Activated CD8-positive, alpha-beta memory T cell treated with anti-CD3 and anti-CD28 coated beads for 4 hours (primary cell): ENCODE data around the gene NOS1AP.

Experiments used
- DNase-seq, 2 donors: peaks; one replicate each; pipeline ENCODE4 v3.0.0-alpha.2; 2020; ENCODE audit warnings: low read depth in 2 of 2

The NOS1AP gene

DNA sequence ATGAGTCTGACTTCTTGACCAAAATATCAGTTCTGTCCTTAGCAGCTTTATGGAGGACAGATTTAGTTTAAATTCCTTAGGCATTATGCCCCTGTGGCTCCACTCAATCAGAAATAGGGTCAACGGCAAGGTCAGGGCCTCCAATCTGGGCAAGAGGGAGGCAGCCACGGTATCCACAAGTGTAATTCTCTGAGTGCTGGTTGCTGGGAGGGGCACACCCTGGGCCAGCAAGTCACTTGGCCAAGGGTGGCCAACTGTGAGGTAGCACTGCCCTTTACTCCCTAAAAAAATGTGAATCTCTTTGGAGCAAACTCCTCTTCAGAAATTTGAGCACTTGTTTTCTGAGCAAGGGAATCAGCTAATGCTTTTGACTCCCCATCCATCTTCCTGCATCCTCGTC, 294.3 kb downstream of the NOS1AP start:
- DNase-seq: no peak

DNA sequence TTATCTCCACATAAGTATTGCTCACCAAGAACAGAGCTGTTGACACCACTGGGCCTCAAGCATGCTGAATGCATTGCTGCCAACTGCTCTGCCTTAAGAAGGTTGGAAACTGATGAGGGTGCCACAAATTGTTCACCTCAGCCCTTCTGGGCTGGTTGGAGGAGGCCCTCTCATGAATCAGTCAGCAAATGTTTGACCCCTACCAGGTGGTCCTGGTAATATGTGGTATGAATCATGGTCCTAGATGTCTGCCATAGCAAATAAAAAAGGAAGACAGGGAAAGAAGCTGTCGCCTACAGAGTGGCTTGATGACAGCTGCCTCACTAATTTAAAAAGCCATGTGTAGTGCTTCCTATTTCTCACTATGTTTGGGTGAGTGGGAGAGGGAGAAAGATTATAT, 295.0 kb downstream of the NOS1AP start:
- DNase-seq: no peak

DNA sequence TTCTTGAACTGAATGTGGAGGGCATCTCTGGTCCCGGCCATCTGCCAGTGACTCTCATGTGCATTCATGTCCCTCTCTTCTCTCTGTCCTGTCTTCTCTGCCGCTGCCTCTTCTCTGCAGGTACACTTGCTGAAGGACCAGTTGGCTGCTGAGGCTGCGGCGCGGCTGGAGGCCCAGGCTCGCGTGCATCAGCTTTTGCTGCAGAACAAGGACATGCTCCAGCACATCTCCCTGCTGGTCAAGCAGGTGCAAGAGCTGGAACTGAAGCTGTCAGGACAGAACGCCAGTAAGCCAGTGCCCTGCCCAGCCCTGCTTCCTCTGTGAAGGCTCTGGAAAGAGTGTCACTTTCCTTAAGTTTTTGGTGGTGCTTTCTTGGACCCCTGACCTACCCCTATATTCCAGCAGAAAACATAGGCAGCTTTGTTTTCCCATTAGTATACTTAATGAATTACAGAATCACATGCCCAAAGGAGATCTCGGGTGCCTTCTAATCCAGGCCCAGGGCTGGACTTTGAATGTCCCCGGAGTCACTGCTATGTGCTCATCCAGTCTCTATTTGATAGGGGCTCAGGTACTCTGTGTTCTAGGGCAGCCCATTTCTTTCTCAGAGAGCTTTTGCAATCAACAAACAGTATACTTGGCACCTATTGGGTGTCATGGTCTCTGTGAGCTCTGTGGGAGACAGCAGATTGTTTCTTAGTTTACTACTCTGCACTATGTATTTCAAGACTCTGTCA, 296.0 kb downstream of the NOS1AP start:
- no peak for DNase-seq

DNA sequence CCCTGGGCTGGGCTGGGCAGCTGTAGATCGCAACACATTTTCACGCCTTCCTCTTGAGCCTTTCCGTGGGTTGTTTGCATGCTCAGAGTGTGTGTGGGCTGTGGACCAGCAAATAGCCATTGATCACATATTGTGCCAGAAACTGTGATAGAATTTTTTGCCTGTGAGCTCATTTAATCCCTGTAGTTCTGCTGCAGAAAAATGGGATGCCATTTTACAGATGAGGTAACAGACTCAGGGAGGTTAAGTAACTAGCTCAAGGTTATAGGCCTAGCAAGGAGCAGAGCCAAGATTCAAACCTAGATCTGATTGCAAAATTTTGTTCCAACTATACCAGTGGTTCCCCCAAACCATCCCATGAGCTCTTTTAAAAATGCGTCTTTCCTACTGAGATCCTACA, 296.7 kb downstream of the NOS1AP start:
- DNase-seq: no peak

DNA sequence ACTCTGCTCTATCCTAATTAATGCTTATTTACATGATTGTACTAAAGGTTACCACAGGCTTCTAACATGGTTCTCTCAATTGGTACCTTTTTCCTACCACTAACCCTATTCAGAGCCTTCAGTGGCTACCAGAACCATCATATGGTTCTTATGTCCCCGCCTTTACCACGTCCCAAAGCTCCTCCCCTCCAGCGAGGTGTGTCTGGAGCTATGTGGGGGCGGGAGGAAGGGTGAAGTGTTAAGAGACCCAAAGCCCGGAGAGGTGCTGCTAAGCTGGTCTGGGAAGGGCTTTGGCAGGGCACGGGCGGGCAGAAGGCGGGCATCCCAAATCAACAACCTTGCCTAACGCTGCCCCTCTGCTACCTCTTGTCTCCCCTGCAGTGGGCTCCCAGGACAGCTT, 297.2 kb downstream of the NOS1AP start:
- no peak for DNase-seq

DNA sequence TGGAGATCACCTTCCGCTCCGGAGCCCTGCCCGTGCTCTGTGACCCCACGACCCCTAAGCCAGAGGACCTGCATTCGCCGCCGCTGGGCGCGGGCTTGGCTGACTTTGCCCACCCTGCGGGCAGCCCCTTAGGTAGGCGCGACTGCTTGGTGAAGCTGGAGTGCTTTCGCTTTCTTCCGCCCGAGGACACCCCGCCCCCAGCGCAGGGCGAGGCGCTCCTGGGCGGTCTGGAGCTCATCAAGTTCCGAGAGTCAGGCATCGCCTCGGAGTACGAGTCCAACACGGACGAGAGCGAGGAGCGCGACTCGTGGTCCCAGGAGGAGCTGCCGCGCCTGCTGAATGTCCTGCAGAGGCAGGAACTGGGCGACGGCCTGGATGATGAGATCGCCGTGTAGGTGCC, 297.6 kb downstream of the NOS1AP start:
- no peak for DNase-seq

DNA sequence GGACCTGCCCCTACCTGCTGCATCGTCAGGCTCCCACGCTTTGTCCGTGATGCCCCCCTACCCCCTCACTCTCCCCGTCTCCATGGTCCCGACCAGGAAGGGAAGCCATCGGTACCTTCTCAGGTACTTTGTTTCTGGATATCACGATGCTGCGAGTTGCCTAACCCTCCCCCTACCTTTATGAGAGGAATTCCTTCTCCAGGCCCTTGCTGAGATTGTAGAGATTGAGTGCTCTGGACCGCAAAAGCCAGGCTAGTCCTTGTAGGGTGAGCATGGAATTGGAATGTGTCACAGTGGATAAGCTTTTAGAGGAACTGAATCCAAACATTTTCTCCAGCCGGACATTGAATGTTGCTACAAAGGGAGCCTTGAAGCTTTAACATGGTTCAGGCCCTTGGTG, 298.3 kb downstream of the NOS1AP start:
- DNase-seq: no peak

DNA sequence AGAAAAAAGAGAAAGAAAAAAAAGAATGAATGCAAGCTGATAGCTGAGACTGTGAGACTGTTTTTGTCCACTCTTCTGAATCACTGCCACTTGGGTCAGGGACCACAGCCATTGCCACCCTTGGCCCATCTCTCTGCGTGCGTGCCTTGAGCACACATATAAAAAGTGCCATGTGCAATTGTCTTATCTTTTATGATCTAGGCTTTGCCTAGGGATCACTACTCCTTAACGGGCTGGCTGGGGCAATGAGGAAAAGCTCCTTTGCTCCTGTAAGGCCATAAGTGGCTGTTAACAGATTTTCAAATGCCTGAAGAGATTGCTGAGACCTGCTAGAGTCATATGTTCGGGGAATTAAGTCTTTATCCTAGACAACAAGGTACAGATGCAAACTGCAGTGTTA, 299.0 kb downstream of the NOS1AP start:
- DNase-seq: no peak

DNA sequence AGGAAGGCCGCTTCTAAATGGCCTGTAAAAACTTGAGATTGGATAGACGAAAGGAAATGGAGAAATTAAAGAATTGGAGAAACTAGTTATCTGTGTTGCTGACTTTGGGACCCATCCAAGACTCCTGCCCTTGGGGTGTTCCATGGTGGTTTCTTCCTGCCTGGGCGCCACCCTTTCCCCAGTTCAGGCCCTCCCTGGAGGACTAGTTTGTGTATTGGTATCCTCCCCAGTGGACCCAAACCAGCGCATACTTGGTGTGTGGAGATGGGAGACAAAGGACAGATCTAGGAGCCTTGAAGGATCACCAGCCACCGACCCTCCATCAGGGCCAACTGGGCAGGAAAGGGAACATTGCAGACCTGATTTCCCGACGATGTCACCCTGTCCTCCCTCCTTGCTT, 300.1 kb downstream of the NOS1AP start:
- DNase-seq: no peak

DNA sequence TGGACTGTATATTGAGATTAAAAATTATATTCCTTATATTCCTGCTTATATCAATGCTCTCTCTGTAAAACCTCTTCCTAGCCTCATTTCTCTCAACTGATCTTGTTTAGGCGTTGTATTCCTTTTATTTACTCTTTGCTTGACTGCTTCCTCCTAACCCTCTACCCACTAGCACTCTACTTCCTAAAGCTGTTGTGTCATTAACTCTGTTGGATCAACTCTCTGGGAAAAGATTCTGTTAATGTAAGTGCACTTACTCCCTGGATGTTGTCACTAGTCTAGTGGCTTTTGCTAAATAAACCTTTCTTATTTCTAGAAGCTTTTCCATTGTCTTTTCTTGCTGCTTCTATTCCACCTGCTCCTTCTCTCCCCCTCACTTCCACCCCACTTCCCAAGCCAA, 300.7 kb downstream of the NOS1AP start:
- DNase-seq: no peak

DNA sequence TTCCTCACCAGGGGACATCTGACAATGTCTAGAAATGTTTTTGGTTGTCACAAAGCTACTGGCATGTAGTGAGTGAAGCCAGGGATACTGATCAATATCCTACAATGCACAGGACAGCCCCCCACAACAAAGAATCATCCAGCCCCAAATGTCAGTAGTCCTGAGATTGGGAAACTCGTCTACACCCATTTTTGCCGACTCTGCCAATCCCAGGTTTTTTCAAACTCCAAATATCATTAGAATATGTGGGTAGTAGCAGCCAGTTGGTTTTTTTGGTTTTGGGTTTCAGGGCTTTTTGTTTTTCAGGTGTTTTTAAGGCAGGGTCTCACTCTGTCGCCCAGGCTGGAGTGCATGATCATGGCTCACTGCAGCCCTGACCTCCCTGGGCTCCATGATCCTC, 301.2 kb downstream of the NOS1AP start:
- no peak for DNase-seq

DNA sequence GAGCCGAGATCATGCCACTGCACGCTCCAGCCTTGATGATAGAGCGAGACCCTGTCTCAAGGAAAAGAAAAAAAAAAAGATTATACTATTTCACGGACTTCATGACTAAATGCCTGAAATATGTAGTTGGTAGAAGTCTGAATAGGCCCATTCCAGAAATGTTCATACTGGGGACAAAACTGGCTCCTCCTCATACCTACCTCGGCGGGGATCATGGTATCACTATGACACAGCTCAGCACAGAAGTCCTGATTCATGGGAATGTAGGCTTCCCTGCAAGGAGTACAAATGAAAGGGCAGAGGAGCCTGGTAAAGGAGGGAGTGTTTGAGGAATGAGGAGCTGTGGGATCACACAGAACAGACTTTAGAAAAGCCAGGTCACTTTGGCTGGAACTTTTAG, 302.1 kb downstream of the NOS1AP start:
- DNase-seq: no peak

DNA sequence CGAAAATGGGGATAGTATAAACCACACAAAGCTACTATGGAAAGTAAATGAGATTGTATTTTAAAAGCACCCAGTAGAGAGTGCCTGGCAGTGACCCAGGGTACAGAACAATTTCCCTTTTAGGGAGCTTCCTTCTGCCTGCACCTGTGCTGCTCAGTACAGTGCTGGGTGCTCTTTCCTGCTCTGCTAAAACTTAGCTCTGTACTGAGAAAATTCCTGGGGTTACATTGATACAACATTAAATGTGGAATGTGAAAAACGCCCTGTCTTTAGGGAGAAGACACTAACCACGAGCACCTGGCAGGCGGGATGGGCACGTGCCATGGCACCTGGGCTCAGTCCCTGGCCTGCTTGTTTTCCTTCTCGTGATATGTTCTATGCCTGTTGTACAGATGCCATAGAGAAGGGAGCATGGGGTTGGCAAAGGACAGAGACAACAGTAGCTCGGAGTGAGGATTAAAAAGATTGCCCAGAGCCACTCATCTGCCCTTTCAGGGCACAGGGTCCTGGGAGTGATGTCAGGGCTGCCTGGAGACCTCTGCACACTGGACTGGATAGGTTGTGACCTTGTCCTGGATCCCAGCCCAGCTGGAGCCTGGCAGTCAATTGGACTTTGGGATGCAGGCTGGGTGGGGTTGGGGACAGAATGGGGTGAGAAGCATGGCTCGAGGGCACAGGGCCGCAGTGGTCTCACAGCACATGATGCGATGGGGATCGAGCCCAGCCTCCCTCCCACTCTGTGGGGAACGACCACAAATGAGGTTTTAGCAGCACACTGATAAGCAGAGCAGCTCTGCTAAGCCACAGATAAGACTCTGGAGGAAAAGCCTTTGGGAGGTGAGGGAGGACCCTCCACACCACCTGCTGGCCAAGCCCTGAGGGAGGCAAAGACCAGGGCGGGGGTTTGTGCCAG, 302.9 kb downstream of the NOS1AP start:
- DNase-seq: no peak

DNA sequence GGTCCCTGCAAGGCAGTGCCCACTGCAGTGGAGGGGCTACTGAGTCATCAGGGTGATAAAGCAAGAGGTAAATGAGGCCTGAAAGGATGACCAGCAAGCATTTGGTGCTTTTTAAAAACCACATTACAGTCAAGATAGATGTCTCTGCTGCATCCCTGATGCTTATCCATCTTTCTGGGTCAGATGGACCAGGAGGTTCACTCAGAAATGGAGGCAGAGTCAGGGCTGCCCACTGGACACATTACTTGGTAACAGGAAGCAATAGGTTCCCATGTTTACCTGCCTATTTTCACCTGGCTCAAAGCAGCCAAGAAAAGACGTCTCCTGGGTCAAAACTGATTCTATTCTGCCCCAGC, 303.6 kb downstream of the NOS1AP start:
- no peak for DNase-seq

DNA sequence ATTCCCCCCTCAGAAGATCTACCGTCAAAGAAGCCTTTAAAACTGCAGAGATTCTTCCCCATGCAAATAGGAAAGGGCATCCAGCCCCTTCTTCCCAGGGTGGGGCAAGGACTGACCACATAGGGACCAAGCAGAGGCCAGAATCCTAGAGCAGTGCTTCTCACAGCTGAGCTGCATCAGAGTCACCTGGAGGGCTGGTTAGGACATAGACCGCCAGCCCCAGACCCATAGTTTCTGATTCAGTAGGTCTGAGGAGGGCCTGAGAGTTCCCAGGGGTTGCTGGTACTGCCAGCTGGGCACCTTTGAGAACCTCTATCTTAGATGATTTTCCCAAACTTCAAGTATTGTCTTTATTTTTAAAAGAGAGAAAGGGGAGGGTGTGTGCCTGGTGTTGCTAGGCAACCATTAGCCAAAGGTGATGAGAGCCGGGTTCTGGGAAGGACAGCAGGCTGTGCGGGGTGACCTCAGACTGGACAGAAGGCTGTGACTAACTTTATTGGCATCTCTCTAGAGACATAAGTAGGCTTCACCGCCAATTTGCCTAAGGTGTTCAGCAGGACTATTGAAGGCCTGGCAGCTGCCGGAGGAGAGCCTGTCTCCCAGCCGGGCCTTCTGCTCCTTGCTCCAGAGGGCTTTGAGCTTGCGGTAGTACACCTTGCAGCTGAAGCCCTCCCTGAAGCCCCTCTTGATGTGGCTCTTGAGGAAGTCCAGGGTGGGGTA, 304.2 kb downstream of the NOS1AP start:
- no peak for DNase-seq

DNA sequence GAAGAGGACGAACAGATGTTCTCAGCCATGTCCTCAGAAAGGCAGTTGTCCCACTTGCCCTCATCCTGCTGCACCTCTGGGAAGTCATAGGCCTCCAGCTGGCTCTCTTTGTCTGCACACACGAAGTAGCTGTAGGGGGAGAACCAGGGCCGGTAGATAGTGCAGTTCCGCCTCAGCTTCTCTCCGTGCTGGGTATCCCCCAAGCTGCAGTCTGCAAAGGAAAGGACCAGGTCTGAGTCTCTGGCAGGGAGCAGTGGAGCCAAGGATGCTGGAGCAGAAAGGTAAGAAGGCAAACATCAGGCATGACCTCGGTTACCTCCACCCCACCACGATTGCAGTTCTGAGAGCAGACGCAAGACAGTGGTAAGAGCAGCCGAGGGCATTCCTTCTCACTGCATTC, 304.9 kb downstream of the NOS1AP start:
- no peak for DNase-seq

DNA sequence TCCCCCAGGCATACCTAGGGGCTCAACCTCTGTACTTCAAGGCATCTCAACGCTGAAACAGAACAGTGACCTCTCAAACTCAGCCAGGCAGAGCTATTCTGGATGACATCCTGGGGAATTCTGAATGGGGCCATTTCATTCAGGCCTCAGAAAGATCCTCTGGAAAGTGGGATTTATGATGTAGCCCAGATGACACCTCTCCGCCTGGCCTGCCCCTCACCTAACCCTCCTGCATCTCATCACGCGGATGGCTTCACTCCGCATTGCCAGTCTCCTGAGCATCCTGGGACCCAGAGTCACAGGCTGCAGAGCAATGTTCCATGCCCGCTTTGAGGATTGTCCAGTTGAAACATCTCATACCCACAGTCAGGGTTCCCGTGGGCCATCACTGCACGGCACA, 306.0 kb downstream of the NOS1AP start:
- no peak for DNase-seq

DNA sequence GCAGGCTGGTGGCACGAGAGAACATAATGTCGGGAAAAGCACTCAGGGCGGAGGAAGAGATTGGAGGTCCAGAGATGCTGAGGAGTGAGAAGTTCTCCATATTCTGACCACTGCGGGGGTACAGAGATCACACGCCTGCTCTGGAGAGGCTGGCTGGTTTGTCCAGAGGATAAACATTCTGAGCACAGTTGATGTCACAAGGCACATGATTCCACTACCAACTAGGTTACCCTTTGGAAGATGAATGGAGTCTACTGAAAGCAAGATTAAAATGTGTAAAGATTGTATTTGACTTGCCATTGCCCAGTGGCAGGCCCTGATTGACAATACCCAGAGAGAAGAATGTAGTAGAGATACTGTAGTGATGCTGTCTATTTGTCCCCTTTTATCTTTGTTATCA, 307.2 kb downstream of the NOS1AP start, which contains the start of gene SPATA46:
Gene SPATA46 (minus strand): TSS at position 164 of the 400 bp plus-strand sequence. CDS start 64 bp downstream, at position 100.
- DNase-seq: no peak

DNA sequence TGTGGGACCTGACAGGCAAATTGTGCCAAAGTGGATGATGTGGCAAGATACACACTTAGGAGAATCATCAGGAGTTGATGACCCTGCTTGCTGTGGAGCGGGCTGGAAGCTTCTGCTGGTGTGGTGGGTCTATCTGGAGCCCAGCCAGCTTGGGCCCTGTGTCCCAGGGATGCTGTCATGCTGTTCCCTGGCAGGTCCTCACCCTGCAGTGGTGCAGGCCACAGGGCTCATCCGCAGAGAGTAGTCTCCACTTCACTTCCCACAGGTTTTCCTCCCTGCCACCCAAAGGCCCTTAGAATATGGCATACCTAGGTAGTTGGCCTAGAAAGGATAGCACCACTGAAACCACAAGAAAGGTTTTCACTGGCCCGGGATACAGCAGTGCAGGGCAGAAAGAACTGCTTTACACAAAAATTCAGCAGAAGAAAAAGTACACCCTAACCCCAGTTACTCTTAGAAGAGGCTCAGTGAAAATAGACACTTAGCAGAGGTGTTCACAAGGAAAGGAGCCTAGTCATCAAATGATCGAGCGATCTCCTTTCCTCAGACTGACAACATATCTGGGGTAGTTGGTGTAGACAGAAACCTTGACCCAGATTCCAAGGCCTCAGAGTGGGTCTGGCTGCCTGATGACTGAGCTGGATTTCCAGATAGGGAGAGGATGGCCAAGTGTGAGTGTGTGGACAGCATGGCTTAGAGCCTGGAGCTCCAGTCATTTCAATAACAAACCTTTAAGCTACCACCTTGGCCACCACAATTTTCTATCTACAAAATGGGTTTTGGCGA, 310.8 kb downstream of the NOS1AP start:
- no peak for DNase-seq

DNA sequence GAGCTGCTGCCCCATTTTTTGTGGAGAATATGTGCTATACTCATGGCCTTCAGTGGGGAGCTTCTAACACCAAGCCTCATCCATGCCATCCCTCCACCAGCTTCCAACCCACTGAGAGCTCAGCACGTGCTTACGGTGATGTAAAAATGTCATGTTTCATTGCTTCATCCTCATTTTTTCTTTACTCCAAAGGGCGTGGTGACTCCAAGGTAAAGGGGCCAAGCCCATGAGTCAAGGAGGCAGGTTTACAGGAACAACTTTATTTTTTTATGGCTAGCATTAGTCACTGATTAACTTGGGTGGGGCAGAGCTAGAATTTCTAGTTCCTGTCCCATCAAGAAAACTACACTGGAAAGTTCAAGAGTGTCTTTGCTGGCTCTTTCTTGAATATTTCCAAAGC, 311.9 kb downstream of the NOS1AP start, which contains the start of gene C1orf226:
Gene C1orf226 (plus strand): TSS at position 346 of the 400 bp plus-strand sequence. CDS start 174 bp downstream, outside the sequence.
- DNase-seq: no peak

DNA sequence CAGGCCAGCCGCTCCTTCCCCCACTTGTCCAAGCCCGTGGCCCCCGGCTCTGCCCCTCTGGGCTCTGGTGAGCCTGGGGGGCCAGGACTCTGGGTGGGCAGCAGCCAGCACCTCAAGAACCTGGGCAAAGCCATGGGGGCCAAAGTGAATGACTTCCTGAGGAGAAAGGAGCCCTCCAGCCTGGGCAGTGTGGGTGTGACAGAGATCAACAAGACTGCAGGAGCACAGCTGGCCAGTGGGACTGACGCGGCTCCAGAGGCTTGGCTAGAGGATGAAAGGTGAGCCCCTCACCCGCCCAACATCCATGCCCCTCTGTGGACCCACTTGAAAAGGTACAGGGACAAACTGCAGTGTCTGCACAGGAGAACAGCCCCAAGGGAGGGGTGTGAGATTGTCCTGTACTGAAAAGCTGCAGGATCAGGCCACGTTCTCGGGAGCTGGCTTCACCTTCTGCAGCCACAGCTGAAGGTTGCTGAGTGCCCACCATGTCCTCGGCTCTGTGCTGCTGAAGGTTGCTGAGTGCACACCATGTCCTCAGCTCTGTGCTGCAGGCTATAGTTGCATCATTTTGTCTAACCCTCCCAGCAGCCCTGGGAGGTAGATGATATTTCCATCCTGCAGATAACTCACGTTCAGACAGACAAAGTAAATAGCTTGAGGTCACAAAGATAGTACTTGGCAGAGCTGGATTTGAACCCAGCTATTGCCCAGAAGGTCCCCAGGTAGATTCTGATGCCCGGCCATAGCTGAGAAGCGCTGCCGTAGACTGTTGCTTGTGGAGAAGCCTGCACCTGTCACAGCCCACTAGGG, 312.7 kb downstream of the NOS1AP start:
- no peak for DNase-seq
